Activated T-cell treated with anti-CD3 and anti-CD28 coated beads for 4 hours (primary cell): Measurements from ENCODE around the gene GEN1.

ENCODE experiments used
- DNase-seq: peaks from one replicate; pipeline ENCODE4 v3.0.0-alpha.2; 2020

GEN1 gene

DNA sequence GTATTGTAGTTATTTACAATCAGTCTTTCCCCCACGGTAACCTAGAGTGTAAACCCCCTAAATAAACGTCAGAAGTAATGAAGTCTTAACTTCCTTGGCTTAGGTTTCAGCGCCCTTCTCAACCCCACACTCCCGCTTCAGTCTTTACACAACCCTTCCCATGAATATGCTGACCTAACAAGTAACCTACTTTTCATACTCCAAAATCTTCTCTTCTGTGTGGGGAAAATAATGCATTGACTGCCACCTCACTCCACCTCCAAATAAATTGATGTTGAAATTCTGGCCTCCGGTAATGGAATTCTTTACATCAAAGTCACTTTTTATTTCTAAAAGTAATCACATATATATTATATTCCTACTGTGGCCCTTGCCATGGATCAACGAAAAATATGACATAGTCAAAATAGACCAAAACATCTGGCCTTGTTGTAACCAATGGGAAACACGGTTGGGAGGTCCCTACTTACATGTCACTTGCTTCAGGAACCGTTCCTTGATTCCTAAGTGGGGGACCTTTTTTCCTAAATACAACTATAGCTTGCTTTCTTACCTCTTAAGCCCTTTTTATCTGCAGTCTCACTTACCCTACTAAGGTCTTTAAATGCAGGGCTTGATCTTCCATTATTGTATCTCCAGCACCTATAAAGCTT is 961 bp downstream of the GEN1 start:
- no peak for DNase-seq

DNA sequence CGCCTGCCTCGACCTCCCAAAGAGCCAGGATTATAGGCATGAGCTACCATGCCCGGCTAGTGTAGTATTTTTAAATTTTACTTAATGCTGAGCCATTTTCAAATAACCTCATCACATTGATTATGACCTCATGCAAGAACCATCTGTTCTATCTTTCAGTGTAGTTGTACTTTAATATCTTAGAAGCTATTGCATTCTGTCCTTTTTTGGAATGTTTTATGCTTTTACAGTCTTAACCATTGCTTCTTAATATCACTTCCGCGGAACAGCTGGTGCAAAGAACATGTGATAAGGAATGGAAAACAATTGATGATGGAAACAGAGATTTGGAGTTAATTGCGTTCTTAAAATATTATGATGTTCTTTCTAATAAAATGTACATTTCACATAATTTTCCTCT is 2.7 kb downstream of the GEN1 start:
- no peak for DNase-seq

GRCh38 chr2:17757321-17757720 is 3.4 kb downstream of the GEN1 start:
- DNase-seq = no peak

DNA sequence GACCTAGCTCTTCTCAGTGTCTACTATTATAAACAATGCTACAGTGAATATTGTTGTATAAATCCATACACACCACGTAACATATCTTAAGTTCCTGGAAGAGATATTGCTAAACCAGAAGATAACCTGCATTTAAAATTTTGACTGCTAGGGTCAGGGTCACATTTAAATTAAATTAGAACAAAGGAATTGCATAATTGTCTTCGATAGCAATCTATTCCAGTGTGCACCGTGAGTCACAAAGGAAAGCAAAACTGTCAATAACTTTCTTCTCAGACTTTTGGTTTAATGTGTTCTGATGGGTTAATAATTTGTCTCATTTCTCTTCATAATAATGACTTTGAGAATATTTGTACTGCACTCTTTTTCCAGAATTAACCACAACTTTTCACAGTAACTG is 4.2 kb downstream of the GEN1 start:
- no peak for DNase-seq

- DNase-seq = no peak
Observed at GRCh38 chr2:17759805-17760204, 5.9 kb downstream of the GEN1 start.

DNA sequence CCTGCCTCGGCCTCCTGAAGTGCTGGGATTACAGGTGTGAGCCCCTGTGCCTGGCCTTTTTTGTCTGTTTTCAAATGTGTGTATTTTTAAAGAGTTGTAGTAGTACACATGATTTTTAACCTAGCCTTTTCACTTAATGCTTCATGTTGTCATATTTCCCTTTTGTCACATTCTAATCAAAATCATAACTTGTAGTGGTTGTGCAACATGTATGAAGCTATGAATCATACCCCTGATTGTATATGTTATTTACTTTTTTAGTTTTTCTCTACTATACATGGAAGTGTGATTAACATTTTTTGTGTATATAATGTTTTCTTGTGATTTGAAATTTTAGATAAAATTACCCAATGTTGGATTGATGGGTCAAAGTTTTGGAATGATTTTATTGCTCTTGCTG is 8.5 kb downstream of the GEN1 start:
- no peak for DNase-seq

DNA sequence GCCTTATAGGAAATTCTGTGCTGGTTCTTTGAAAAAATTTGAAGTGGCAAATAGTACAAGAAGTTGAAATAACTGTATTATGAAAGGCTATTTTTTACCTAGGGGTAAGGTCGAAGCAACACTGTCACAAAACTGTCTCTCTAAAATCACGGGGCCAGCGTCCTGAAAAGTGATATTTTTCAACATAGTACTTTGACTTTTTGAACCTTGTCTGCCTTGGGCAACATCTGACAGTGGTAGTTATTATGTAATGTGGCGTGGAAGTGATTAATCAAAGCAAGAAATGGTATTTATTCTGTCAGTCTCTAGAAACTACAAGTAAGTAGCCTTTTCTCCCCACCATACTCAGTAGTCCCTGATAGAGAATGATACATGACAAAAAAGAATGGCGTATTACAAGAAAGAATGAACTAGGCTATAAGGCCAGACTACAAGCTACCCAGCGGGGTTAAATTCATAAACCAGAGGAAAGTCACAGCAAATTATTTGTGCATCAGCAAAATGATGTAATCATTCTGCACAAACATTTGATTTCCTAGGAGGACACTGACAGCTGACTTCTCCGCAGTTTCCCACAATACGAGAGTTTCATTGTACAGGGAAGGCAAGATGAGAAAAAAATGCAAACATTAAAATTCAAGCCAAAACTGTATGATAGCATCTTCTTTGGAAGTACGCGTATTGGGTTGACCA is 9.8 kb downstream of the GEN1 start:
- no peak for DNase-seq

DNA sequence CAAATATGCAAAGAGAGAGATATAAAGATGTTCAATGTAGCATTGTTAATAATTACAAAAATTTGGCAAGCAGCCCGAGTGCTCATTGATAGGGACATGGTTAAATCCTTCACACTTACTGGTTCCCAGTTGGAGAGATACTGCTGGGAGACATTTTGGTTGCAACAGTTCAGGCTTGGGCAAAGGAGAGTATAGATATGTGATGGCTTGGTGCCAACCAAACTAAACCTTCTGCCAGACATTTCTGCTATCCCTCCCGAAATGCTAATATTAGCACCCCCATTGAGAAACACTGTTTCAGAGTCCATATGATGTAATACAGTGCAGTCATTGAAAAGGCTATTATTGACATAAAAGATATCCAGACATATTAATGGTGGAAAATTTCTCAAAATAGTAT is 11.5 kb downstream of the GEN1 start:
- no peak for DNase-seq

GRCh38 chr2:17768894-17769293 is 15.0 kb downstream of the GEN1 start:
- no peak for DNase-seq

DNA sequence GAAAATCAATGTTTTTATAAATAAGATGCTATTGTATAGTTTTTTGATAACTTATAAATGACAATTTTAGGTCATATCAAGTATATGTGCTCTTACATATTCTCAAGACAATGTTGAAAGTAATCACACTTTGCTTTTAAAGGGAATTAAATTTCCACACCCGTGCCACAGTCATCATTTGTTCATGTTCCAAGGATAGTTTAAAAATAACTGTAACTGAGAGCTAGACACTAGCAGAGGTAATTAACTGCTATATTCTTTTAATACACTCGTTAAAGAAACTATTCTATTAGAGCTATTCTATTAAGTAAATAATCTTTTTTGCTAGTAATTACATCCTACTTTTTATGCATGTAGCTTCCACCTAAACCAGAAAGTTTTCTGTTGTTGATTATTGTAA is 18.0 kb downstream of the GEN1 start:
- DNase-seq = no peak

DNA sequence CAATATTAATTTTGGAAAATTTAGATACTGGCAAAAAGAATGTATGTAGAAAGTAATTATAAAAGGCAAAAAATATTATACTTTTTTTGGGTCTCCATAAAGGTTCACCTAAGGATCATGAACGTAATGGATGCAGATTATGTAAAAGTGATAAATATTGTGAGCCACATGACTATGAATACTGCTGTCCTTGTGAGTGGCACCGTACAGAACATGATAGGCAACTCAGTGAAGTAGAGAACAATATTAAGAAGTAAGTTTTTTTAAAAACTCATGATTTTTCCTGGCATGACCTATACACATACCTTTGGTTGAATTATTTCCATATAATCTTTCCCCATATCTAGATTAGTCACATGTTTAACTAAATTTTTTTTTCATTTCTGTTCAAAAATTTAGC is 18.6 kb downstream of the GEN1 start:
- DNase-seq = no peak

DNA sequence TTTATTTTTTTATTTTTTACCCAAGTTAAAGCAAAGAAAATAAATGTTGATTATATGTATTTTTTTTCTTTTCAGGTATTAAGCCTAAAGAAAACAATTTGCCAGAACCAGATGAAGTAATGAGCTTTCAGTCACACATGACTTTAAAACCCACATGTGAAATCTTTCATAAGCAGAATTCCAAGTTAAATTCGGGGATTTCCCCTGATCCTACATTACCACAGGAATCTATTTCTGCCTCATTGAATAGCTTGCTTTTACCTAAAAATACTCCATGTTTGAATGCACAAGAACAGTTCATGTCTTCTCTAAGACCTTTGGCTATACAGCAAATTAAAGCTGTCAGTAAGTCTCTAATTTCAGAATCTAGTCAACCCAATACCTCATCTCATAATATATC is 26.6 kb downstream of the GEN1 start:
- DNase-seq = no peak

- DNase-seq = no peak
Observed at GRCh38 chr2:17781482-17781881, 27.5 kb downstream of the GEN1 start.

- DNase-seq = no peak
Observed at GRCh38 chr2:17786727-17787126, 32.8 kb downstream of the GEN1 start.

GRCh38 chr2:17788773-17789172 is 34.8 kb downstream of the GEN1 start:
- DNase-seq = no peak

GRCh38 chr2:17790536-17790935 is 36.6 kb downstream of the GEN1 start:
- no peak for DNase-seq

- no peak for DNase-seq
Observed at GRCh38 chr2:17791121-17791816, 37.3 kb downstream of the GEN1 start.

- no peak for DNase-seq
Observed at GRCh38 chr2:17791817-17792130, 37.8 kb downstream of the GEN1 start.

DNA sequence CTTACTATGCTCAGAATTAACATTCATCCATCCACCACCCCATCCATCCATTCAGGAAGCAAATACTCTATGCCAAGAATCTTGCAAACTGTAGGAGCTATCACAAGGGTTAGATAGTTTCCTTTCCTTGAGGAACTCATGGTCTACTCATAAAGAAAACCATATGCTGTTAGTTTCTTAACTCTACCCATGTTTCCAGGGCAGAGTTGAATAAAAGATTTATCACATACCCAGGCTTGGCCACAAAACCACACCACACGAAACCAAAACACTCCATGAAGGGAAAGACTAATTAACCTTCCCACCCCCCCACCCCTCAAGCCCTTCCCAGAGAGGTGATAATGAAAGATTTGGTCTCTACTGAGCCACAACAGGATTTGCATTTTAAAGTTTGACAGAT is 38.6 kb downstream of the GEN1 start:
- no peak for DNase-seq

DNA sequence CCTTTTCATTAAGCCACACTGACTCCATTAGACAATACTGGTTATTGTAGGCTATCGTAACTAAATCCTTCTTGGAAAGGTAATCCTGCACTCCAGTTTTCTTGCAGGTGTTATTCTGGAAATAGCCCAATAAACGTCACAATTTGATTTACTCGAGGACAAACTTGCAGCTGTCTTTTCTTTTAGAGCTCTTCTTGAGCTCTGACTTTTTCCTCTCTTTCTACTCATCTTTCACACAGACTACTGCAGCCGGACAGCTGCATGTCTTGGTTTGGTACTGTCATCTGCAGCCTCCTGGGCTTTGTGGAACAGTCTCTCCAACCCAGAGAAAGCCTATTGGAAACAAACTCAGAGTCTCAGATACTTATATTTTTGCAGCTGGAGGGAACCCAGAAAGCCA is 39.4 kb downstream of the GEN1 start:
- DNase-seq = no peak

DNA sequence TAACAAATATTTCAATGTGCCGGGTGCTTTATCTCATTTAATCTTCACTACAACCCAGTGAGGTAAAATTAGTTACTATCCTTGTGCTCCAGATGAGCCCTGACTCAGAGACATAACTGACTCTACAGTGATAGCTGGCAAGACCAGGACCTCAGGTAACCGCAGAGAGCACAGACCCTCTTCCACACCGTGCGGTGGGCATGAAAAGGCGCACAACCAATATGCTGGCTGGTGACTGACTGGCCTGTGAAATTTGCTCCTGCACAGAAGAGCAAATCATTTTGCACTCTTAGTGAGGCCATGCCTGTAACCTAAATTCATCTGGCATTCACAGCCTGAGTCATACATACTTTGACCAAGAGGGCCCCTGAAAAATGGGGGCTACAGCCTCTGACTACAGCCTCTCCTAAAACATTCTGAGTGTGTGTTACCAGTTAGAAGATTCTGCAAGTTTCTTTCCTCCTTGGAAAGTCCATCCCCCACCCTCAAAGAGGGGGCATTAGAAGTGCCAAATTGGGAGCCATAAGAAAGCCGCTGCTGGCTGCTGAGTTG is 39.9 kb downstream of the GEN1 start:
- no peak for DNase-seq

GRCh38 chr2:17795309-17795708 is 41.4 kb downstream of the GEN1 start:
- no peak for DNase-seq

DNA sequence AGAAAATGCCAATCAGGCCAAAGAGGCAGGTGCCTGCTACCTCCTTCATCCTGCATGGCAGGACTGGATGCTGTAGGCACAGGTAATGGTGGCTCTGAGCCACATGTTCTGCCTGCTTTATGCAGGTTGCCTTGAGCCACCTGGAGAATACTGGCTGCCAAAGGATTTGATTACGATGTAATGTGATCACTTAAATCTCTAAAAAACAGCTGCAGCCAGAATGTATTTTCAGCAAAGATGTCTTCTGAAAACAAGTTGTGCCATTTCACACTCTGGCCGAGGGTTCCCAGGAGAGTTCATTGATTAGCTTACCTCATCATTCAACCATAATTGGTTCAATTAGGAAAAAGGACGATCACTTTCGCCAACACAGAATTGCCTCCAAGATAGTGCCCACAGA is 44.4 kb downstream of the GEN1 start:
- no peak for DNase-seq
